ENCODE results near the gene FSCB. TPM values are rescaled to one million over a fixed set of nuclear protein-coding genes. Genes with fewer than 3 reads are reported as not detected.

Gene FSCB
- total and polyA plus RNA-seq, 9 of the 15 experiments (the other 6 are each of a cell fraction or from before 2014, with no cell fraction given): not detected

DNA sequence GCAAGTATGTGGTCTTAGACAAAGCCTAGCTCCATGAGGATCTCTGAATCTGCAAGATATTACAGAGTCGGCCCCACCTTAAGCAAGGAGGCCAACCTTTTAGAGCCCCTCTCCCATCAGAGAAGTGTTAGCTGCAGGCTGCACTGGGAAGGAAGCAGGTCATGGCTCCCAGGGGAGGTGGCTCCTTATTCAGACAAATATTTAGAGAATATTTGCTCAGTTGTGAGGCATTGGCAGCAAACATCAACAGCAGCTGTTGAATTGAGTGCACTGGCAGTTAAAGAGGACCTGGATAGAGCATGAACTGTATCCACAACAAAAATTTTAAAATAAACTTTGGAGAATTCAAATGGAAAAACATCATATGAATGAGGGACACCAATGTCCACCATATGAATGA lies 44.7 kb downstream of the FSCB start (continued):
- no peak for TF ChIP-seq NR1H2 (CRISPR knock-in tag; IDR thresholded peaks at IDR 0.05)
- TF ChIP-seq TAF15 (IDR thresholded peaks at IDR 0.05; ENCODE audit: low read depth, low read length): no peak
- TF ChIP-seq HEY1 (CRISPR knock-in tag; IDR thresholded peaks at IDR 0.05; ENCODE audit: borderline replicate concordance): no peak
- no peak for TF ChIP-seq WHSC1 (IDR thresholded peaks at IDR 0.05; ENCODE audit: low read length)

DNA sequence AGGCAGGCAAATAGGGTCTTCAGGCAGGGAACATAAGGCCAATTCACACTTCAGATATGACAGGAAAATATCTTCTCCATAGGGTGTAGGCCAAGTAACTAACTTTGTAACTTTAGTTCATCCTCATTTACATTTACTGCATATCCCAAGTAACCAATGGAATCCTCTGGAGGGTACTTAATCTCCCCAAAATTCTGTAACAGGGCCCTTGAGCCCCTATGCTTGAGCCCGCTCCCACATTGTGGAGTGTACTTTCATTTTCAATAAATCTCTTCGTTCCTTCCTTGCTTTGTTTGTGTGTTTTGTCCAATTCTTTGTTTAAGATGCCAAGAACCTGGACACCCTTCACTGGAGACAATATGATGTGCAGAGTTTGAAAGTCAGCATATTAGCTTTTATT lies 45.3 kb downstream of the FSCB start:
- H4K20me1 ChIP-seq (replicated peaks; ENCODE audit: control insufficient read depth, insufficient read depth, low read length): no peaks in the 10 kb centered on the region
- H3K9me1 ChIP-seq (ENCODE audit: control insufficient read depth, insufficient read depth, low read length): no peaks in the 10 kb centered on the region
- H3K79me2 ChIP-seq (ENCODE audit: control insufficient read depth, insufficient read depth, low read length): no peaks in the 10 kb centered on the region
- H3K9ac ChIP-seq (ENCODE audit: insufficient read depth in 1 of 2, low read depth in 2 of 2, low read length in 2 of 2): no peak overlapping the region
- H3K27me3 ChIP-seq (ENCODE audit: control insufficient read depth in 2 of 2, insufficient read depth in 2 of 2, low read length in 2 of 2): no peaks in the 10 kb centered on the region
- FAIRE-seq: no peak
- ChIA-PET POLR2A (no interaction called here), CTCF (ENCODE audit: low intra/inter-chr PET ratio) (no interaction called here)
- no peak for DNase-seq (ENCODE audit: extremely low read depth in 1 of 4, low spot score in 3 of 4)
- no TSS peak for BruUV-seq (replicated peaks)
- no peaks in the 10 kb centered on the region for H3K4me1 ChIP-seq (replicated peaks in 1 of 2; ENCODE audit: control insufficient read depth in 2 of 2, insufficient read depth in 2 of 2, low read length in 2 of 2)
- no peak overlapping the region for H3K27ac ChIP-seq (ENCODE audit: extremely low read depth, low read depth, low read length)
- H3K4me3 ChIP-seq: no peak overlapping the region
- ATAC-seq: no peak
- no peak overlapping the region for H2AFZ ChIP-seq (ENCODE audit: low read depth, low read length)
- no peak overlapping the region for H3K4me2 ChIP-seq (ENCODE audit: insufficient read depth, low read length)
- H3K9me3 ChIP-seq (replicated peaks; ENCODE audit: control insufficient read depth, insufficient read depth, low read depth, low read length): no peaks in the 10 kb centered on the region
- intact Hi-C loops (cut with micrococcal nuclease) (no loop called here), in situ Hi-C loops (cut with MboI) (no loop called here)
- no peaks in the 10 kb centered on the region for H3K36me3 ChIP-seq (ENCODE audit: control insufficient read depth, insufficient read depth, low read length)
- 0% methylated on average over 1 of the region's 2 CpGs for WGBS (ENCODE audit: insufficient coverage, low coverage, missing lambda C conversion rate)
- TF ChIP-seq SAFB (IDR thresholded peaks at IDR 0.05; ENCODE audit: borderline replicate concordance, low read depth, low read length): no peak
- TF ChIP-seq, protein P1, sequence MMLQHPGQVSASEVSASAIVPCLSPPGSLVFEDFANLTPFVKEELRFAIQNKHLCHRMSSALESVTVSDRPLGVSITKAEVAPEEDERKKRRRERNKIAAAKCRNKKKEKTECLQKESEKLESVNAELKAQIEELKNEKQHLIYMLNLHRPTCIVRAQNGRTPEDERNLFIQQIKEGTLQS (IDR thresholded peaks at IDR 0.05): no peak
- TF ChIP-seq, protein P1 (CRISPR knock-in tag; conservative IDR thresholded peaks at IDR 0.05): no peak
- no peak for TF ChIP-seq ZNF707 (CRISPR knock-in tag; conservative IDR thresholded peaks at IDR 0.05)
- no peak for TF ChIP-seq HLTF (IDR thresholded peaks at IDR 0.05)
- TF ChIP-seq SAFB2 (IDR thresholded peaks at IDR 0.05; ENCODE audit: borderline replicate concordance, low read depth, low read length, severe bottlenecking): no peak
- TF ChIP-seq ZNF347 (CRISPR knock-in tag; IDR thresholded peaks at IDR 0.05; ENCODE audit: low read depth): no peak
- TF ChIP-seq RUNX1 (IDR thresholded peaks at IDR 0.05; ENCODE audit: low read depth): no peak
- TF ChIP-seq CXXC5 (CRISPR knock-in tag; IDR thresholded peaks at IDR 0.05): no peak
- no peak for TF ChIP-seq KDM1A (IDR thresholded peaks at IDR 0.05)
- TF ChIP-seq EWSR1 (IDR thresholded peaks at IDR 0.05; ENCODE audit: borderline replicate concordance, low read depth, partially characterized antibody): no peak
- no peak for TF ChIP-seq NCOA1 (IDR thresholded peaks at IDR 0.05; ENCODE audit: low read depth)
- TF ChIP-seq, protein P2, sequence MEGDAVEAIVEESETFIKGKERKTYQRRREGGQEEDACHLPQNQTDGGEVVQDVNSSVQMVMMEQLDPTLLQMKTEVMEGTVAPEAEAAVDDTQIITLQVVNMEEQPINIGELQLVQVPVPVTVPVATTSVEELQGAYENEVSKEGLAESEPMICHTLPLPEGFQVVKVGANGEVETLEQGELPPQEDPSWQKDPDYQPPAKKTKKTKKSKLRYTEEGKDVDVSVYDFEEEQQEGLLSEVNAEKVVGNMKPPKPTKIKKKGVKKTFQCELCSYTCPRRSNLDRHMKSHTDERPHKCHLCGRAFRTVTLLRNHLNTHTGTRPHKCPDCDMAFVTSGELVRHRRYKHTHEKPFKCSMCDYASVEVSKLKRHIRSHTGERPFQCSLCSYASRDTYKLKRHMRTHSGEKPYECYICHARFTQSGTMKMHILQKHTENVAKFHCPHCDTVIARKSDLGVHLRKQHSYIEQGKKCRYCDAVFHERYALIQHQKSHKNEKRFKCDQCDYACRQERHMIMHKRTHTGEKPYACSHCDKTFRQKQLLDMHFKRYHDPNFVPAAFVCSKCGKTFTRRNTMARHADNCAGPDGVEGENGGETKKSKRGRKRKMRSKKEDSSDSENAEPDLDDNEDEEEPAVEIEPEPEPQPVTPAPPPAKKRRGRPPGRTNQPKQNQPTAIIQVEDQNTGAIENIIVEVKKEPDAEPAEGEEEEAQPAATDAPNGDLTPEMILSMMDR (IDR thresholded peaks at IDR 0.05 in 2 of 3, conservative IDR thresholded peaks at IDR 0.05 in 1 of 3; ENCODE audit: insufficient read depth in 2 of 3, low read depth in 1 of 3, low read length in 3 of 3): no peak
- TF ChIP-seq, protein P3, sequence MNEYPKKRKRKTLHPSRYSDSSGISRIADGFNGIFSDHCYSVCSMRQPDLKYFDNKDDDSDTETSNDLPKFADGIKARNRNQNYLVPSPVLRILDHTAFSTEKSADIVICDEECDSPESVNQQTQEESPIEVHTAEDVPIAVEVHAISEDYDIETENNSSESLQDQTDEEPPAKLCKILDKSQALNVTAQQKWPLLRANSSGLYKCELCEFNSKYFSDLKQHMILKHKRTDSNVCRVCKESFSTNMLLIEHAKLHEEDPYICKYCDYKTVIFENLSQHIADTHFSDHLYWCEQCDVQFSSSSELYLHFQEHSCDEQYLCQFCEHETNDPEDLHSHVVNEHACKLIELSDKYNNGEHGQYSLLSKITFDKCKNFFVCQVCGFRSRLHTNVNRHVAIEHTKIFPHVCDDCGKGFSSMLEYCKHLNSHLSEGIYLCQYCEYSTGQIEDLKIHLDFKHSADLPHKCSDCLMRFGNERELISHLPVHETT (CRISPR knock-in tag; conservative IDR thresholded peaks at IDR 0.05 in 1 of 2, IDR thresholded peaks at IDR 0.05 in 1 of 2): no peak
